Progenitor cell of endocrine pancreas (in vitro differentiated cells): ENCODE data around the gene WAC. TPM values are rescaled to one million over a fixed set of nuclear protein-coding genes. Genes with fewer than 3 reads are reported as not detected.
A peak's percentile ranks its signal among the peaks of the same experiment; 100 is the strongest.
"Not testable (repeated sequence)": the region's sequence is repeated elsewhere in the genome, so short reads cannot be mapped to it uniquely, and the experiment has no call there.

Experiments
- DNase-seq: peaks from one replicate; pipeline ENCODE4 v3.0.0; 2021; ENCODE audit warnings: low spot score; ENCODE audit not compliant: unreplicated experiment
- H3K27ac Mint-ChIP-seq: 2 replicates; pipeline ENCODE4 v1.8.0; 2021; ENCODE audit warnings: mild to moderate bottlenecking, moderate library complexity, mixed read lengths
- H3K27me3 Mint-ChIP-seq: 2 replicates; pipeline ENCODE4 v1.8.0; 2021; ENCODE audit warnings: mixed read lengths
- H3K36me3 Mint-ChIP-seq: 2 replicates; pipeline ENCODE4 v1.8.0; 2022; ENCODE audit warnings: mixed read lengths; ENCODE audit not compliant: insufficient read depth
- H3K4me1 Mint-ChIP-seq: 2 replicates; pipeline ENCODE4 v1.8.0; 2021; ENCODE audit warnings: low read depth, mixed read lengths
- H3K4me3 Mint-ChIP-seq: 2 replicates; pipeline ENCODE4 v1.8.0; 2021; ENCODE audit warnings: low read depth, mild to moderate bottlenecking, moderate library complexity, mixed read lengths
- H3K9me3 Mint-ChIP-seq: 2 replicates; pipeline ENCODE4 v1.8.0; 2021; ENCODE audit warnings: low read depth, mixed read lengths
- CTCF ChIP-seq: fragments of 200-600 bp; sonication (generic); IDR thresholded peaks from one replicate; pipeline ENCODE4 v1.5.0; 2021; ENCODE audit warnings: antibody characterized with exemption, mild to moderate bottlenecking; ENCODE audit not compliant: unreplicated experiment
- total RNA-seq: library from RNA; stranded (reverse); gene quantifications from 2 replicates; pipeline ENCODE4 v1.2.1, GENCODE V29; 2021

The WAC gene
- total RNA-seq, 1 donor from 2014 or later, result 140 TPM

GRCh38 chr10:28495084-28495483 lies 37.8 kb upstream of the WAC start:
- Mint-ChIP-seq H3K27me3 (no peaks in the 10 kb centered on the region), H3K4me3 (no peak overlapping the region), H3K9me3 (no peaks in the 10 kb centered on the region), H3K36me3 (peaks cover 2% of the 10 kb centered on the region), H3K4me1 (peaks cover 23% of the 10 kb centered on the region), H3K27ac (no peak overlapping the region)
- no peak for TF ChIP-seq CTCF
- DNase-seq, result no peak

GRCh38 chr10:28496017-28496416 lies 36.9 kb upstream of the WAC start:
- H3K36me3 Mint-ChIP-seq, result peaks cover 2% of the 10 kb centered on the region

DNA sequence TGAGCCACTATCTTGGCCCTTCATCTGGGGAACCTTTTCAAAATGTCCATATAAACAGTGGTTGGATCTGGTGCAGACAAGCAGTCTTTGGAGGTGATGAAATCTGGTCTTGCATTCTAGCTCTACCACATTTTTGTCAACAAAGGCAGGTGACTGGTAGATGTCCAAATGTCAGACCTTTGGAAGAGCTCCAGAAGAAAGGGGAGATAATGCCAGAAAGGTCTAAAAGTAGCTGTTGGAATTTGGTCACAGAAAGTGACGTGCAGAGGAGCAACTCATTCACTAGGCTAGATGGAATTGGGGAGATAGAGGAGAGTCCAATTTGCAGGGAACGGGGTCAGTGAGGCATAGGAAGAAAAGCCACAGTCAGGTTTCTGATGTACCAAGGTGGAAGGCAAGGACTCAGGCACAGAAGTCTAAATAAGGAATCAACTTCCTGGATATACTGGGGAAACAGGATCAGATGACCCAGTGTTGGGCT lies 36.4 kb upstream of the WAC start:
- no peaks in the 10 kb centered on the region for H3K9me3 Mint-ChIP-seq
- H3K27ac Mint-ChIP-seq, result no peak overlapping the region
- H3K4me3 Mint-ChIP-seq, result no peak overlapping the region
- DNase-seq, result no peak
- H3K4me1 Mint-ChIP-seq, result peaks cover 25% of the 10 kb centered on the region
- peaks cover 2% of the 10 kb centered on the region for H3K36me3 Mint-ChIP-seq
- H3K27me3 Mint-ChIP-seq, result no peaks in the 10 kb centered on the region
- no peak for TF ChIP-seq CTCF

More at GRCh38 chr10:28496017-28496416, 36.9 kb upstream of the WAC start:
- Mint-ChIP-seq H3K4me1 (peaks cover 27% of the 10 kb centered on the region), H3K4me3 (no peak overlapping the region), H3K27ac (no peak overlapping the region), H3K27me3 (no peaks in the 10 kb centered on the region), H3K9me3 (no peaks in the 10 kb centered on the region)
- DNase-seq, result no peak
- no peak for TF ChIP-seq CTCF

DNA sequence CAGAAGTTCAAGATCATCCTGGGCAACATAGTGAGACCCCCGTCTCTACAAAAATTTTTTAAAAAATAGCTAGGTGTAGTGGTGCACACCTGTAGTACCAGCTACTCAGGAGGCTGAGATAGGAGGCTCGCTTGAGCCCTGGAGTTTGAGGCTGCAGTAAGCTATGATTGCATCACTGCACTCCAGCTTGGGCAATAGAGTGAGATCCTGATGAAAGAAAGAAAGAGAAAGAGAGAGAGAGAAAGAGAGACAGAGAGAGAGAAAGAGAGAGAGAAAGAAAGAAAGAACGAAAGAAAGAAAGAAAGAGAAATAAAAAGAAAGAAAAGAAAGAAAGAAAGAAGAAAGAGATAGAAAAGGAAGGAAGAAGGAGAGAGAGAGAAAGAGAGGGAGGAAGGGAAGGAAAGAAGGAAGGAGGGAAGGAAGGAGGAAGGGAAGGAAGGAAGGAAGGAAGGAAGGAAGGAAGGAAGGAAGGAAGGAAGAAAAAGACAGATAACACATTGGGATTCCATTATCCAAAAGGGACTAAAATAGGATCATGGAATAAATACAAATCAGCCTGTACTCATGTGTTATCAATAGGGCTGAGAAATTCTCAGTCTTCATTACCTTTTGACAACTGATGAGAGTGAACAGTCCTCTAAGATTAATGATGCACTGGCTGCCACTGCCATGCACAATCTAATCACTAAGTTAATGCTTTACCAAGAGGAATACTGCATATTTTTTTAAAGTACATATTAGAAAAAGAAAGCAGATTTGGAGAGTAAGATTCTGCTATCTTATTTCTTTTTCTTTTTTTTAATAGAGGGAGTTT lies 35.4 kb upstream of the WAC start:
- Mint-ChIP-seq H3K9me3 (no peaks in the 10 kb centered on the region), H3K36me3 (peaks cover 2% of the 10 kb centered on the region), H3K4me3 (no peak overlapping the region), H3K27me3 (no peaks in the 10 kb centered on the region), H3K27ac (peak overlapping the region; percentile 23), H3K4me1 (peaks cover 27% of the 10 kb centered on the region)
- no peak for DNase-seq
- no peak for TF ChIP-seq CTCF

GRCh38 chr10:28500203-28500602 lies 32.7 kb upstream of the WAC start:
- not testable (repeated sequence) for H3K9me3 Mint-ChIP-seq, DNase-seq, H3K36me3 Mint-ChIP-seq, H3K27me3 Mint-ChIP-seq
- Mint-ChIP-seq H3K4me3 (peak overlapping the region; percentile 5), H3K27ac (peak overlapping the region; percentile 88), H3K4me1 (peaks cover 32% of the 10 kb centered on the region)

- no peak for DNase-seq
- H3K4me1 Mint-ChIP-seq, result peaks cover 25% of the 10 kb centered on the region
- TF ChIP-seq CTCF, result peak; percentile 25
- no peaks in the 10 kb centered on the region for H3K36me3 Mint-ChIP-seq
- no peaks in the 10 kb centered on the region for H3K9me3 Mint-ChIP-seq
- peak overlapping the region; percentile 10 for H3K27ac Mint-ChIP-seq
- no peak overlapping the region for H3K4me3 Mint-ChIP-seq
- no peaks in the 10 kb centered on the region for H3K27me3 Mint-ChIP-seq
Observed at GRCh38 chr10:28503114-28503513, 29.8 kb upstream of the WAC start.
